Measurements from ENCODE around the gene GOLGA8H.
"Not testable (repeated sequence)": the region's sequence is repeated elsewhere in the genome, so short reads cannot be mapped to it uniquely, and the experiment has no call there.

DNA sequence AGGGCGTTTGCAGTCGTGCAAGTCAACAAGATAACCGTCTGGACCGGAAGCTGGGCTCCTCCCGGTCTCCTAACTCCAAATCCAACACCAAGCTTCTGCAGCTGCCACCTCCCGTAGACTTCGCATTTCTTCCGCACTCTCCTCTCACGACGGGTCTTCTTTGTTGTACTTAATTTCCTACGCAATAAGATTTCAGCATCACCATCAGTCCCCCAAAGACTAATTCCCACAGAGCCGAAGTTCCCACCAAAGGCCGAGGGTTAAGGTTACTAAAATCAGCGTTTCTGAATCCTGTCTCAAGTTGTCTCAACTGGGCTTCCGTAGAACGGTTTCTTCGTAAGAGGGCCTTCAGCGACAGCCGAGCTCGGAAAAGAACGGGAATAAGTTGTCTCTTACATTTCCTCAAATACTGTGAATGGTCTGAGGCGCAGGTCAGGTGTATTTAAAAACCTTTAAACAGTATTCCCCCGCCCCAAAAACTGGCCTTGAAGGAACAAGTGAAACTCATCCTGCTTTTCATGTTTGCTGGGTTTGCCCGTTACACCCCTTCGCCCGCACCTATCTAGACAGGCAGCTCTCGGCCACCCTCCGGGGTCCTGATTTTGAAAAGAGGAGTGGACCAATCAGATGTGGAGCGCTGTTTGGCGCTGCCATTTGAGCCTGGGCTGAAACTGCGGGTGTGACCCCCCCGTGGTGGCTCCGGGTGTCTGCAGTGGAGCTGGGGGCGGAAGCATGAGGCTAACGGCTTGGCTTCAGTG lies 21.8 kb downstream of the GOLGA8H start, which contains the start of gene ARHGAP11B:
- TF ChIP-seq, protein P1, sequence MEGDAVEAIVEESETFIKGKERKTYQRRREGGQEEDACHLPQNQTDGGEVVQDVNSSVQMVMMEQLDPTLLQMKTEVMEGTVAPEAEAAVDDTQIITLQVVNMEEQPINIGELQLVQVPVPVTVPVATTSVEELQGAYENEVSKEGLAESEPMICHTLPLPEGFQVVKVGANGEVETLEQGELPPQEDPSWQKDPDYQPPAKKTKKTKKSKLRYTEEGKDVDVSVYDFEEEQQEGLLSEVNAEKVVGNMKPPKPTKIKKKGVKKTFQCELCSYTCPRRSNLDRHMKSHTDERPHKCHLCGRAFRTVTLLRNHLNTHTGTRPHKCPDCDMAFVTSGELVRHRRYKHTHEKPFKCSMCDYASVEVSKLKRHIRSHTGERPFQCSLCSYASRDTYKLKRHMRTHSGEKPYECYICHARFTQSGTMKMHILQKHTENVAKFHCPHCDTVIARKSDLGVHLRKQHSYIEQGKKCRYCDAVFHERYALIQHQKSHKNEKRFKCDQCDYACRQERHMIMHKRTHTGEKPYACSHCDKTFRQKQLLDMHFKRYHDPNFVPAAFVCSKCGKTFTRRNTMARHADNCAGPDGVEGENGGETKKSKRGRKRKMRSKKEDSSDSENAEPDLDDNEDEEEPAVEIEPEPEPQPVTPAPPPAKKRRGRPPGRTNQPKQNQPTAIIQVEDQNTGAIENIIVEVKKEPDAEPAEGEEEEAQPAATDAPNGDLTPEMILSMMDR (IDR thresholded peaks at IDR 0.05) = not testable (repeated sequence)
- TF ChIP-seq POLR2A (IDR thresholded peaks at IDR 0.05) = not testable (repeated sequence)

Data from testis (tissue), 2 donors.